K562 (cell line): ENCODE measurements around the gene CCP110. TPM values are rescaled to one million over a fixed set of nuclear protein-coding genes. Genes with fewer than 3 reads are reported as not detected.
A peak's percentile ranks its signal among the peaks of the same experiment; 100 is the strongest.

Source experiments
- ATAC-seq: fragments of 200-7000 bp; cut with Tn5 transposase; 3 replicates; pipeline ENCODE4 v1.9.1; 2020; ENCODE audit warnings: moderate library complexity
- BruUV-seq: library from RNA; stranded (reverse); fragments of 400-500 nt; replicated peaks from 2 replicates; lab custom pipeline; 2021; lab: Mats Ljungman, UMichigan
- CTCF ChIA-PET: fragments of 300-600 bp; formaldehyde crosslinking; extraction: SDS; loops from one replicate; lab custom pipeline; 2021; ENCODE audit warnings: low intra/inter-chr PET ratio; lab: Yijun Ruan, JAX
- POLR2A ChIA-PET: fragments of 300-600, 350-650 bp; sonication (Branson Sonifier 250); formaldehyde crosslinking; extraction: SDS; loops from one replicate; lab custom pipeline; 2021; ENCODE audit warnings: antibody characterized with exemption, inconsistent platforms; lab: Yijun Ruan, JAX
- DNase-seq, 4 experiments: peaks; one replicate each; pipeline versions ENCODE4 v3.0.0 to v3.0.0-alpha.2; 2011 to 2018; ENCODE audit warnings: low spot score in 3 of 4, mixed read lengths in 3 of 4; ENCODE audit errors: extremely low read depth in 1 of 4
- FAIRE-seq: peaks from 2 replicates; lab custom pipeline; 2011; peaks lifted over from hg19 to GRCh38; lab: Jason Lieb, UNC
- H2AFZ ChIP-seq: 2 replicates; pipeline ENCODE4 v1.6.0; 2011; ENCODE audit warnings: low read depth, low read length, control low read depth, inconsistent platforms
- H3K27ac ChIP-seq: fragments of 200-600 bp; 3 replicates; pipeline ENCODE4 v1.8.0; 2011; ENCODE audit warnings: low read depth, mild to moderate bottlenecking, control low read depth, inconsistent platforms, low read length, moderate library complexity, mixed read lengths; ENCODE audit errors: extremely low read depth
- H3K27me3 ChIP-seq, 2 experiments: fragments of 300-600 bp in 1 of 2; 2 replicates in 1 of 2; 3 replicates in 1 of 2; pipeline versions ENCODE4 v1.6.0 to v1.8.0; 2011; ENCODE audit warnings: inconsistent platforms in 2 of 2, low read length in 2 of 2, mild to moderate bottlenecking in 1 of 2, mixed read lengths in 1 of 2, moderate library complexity in 1 of 2; ENCODE audit not compliant: control insufficient read depth in 2 of 2, insufficient read depth in 2 of 2
- H3K36me3 ChIP-seq: fragments of 300-600 bp; 3 replicates; pipeline ENCODE4 v1.8.0; 2011; ENCODE audit warnings: mild to moderate bottlenecking, low read length, inconsistent platforms; ENCODE audit not compliant: control insufficient read depth, insufficient read depth
- H3K4me1 ChIP-seq, 2 experiments: fragments of 200-600 bp in 1 of 2; replicated peaks in 1 of 2; 2 replicates in 1 of 2; 3 replicates in 1 of 2; pipeline versions ENCODE4 v1.5.1 to v1.8.0; 2011; ENCODE audit warnings: inconsistent platforms in 2 of 2, low read length in 2 of 2, mild to moderate bottlenecking in 1 of 2, mixed read lengths in 1 of 2, moderate library complexity in 1 of 2; ENCODE audit not compliant: control insufficient read depth in 2 of 2, insufficient read depth in 2 of 2
- H3K4me2 ChIP-seq: 2 replicates; pipeline ENCODE4 v1.6.1; 2011; ENCODE audit warnings: low read length, control low read depth, inconsistent platforms, mixed read lengths; ENCODE audit not compliant: insufficient read depth
- H3K4me3 ChIP-seq: fragments of 200-600 bp; sonication (generic), shearing (Covaris generic); 2 replicates; pipeline ENCODE4 v1.5.1; 2016; ENCODE audit warnings: control low read depth, inconsistent platforms
- H3K79me2 ChIP-seq: fragments of 200-600 bp; 3 replicates; pipeline ENCODE4 v1.8.0; 2011; ENCODE audit warnings: low read length, inconsistent platforms; ENCODE audit not compliant: control insufficient read depth, insufficient read depth
- H3K9ac ChIP-seq, 2 experiments: 2 replicates each; pipeline versions ENCODE4 v1.6.0 to v1.6.1; 2011; ENCODE audit warnings: low read depth in 2 of 2, low read length in 2 of 2, control low read depth in 1 of 2, inconsistent platforms in 1 of 2, mild to moderate bottlenecking in 1 of 2, mixed read lengths in 1 of 2; ENCODE audit not compliant: insufficient read depth in 1 of 2
- H3K9me1 ChIP-seq: one replicate; pipeline ENCODE4 v1.6.0; 2011; ENCODE audit warnings: inconsistent platforms, mild to moderate bottlenecking, low read length, moderate library complexity; ENCODE audit not compliant: control insufficient read depth, insufficient read depth
- H3K9me3 ChIP-seq: replicated peaks from 2 replicates; pipeline ENCODE4 v1.5.1; 2011; ENCODE audit warnings: low read depth, low read length, inconsistent platforms; ENCODE audit not compliant: control insufficient read depth, insufficient read depth
- H4K20me1 ChIP-seq: replicated peaks from 2 replicates; pipeline ENCODE4 v1.6.1; 2011; ENCODE audit warnings: low read length, inconsistent platforms, mixed read lengths; ENCODE audit not compliant: control insufficient read depth, insufficient read depth
- CBFA2T3 ChIP-seq: fragments of 450-650 bp; IDR thresholded peaks from 2 replicates; pipeline ENCODE4 v1.6.1; 2017
- RBM14 ChIP-seq: fragments of 200-400 bp; formaldehyde crosslinking; IDR thresholded peaks from 2 replicates; pipeline ENCODE4 v1.6.1; 2018; ENCODE audit warnings: low read depth, mild to moderate bottlenecking, low read length, moderate library complexity, borderline replicate concordance; ENCODE audit not compliant: insufficient read depth
- whole genome bisulfite sequencing: fragments of 100-300 bp; shearing (Covaris generic); methylation state at CpG from one replicate; pipeline ENCODE4 v1.1.6; 2016; ENCODE audit warnings: low coverage, mixed read lengths; ENCODE audit not compliant: insufficient coverage; ENCODE audit errors: missing lambda C conversion rate; 5-methylcytosine and 5-hydroxymethylcytosine counted together
- in situ Hi-C: fragments of 300-500 bp; cut with MboI; formaldehyde crosslinking; loops from 4 replicates; pipeline ENCODE4 v1.15.0; 2018; ENCODE audit warnings: inconsistent platforms, mixed read lengths
- intact Hi-C: fragments of 100-400 bp; cut with micrococcal nuclease; formaldehyde crosslinking; loops from 2 replicates; pipeline ENCODE4 v1.14.2; 2022
- polyA plus RNA-seq, 8 experiments: library from polyadenylated mRNA; depleted of rRNA in 4 of 8; stranded (reverse) in 5 of 8; unstranded in 3 of 8; fragments of >200 nt; fragmentation: Nextera tagmentation in 2 of 8; fragmentation: Illumina TruSeq in 1 of 8; extraction: Ambion mirVana in 2 of 8; extraction: Trizol in 1 of 8; gene quantifications; 2 replicates each; pipeline versions ENCODE4 v1.2.1 to v1.2.3, GENCODE V29; 2011 to 2014; ENCODE audit warnings: inconsistent platforms in 1 of 8, missing spikeins in 1 of 8
- total RNA-seq, 7 experiments: library from RNA; depleted of rRNA in 6 of 7; stranded (reverse); fragments of >200 nt in 6 of 7; fragmentation: Illumina TruSeq in 2 of 7; extraction: Trizol in 2 of 7; gene quantifications; 2 replicates each; pipeline versions ENCODE4 v1.2.1 to v1.2.3, GENCODE V29; 2011 to 2021; ENCODE audit warnings: low replicate concordance in 1 of 7
- TF ChIP-seq, protein P1 (sequence below): sonication (generic); formaldehyde crosslinking; IDR thresholded peaks from 2 replicates; pipeline ENCODE4 v1.8.0; 2022; ENCODE audit warnings: missing genetic modification reagents, mild to moderate bottlenecking, moderate library complexity, borderline replicate concordance
- TF ChIP-seq, protein P2 (sequence below): fragments of 450-650 bp; IDR thresholded peaks from 2 replicates; pipeline ENCODE4 v1.6.1; 2016
- TF ChIP-seq, protein P3 (sequence below), 3 experiments: IDR thresholded peaks in 2 of 3; conservative IDR thresholded peaks in 1 of 3; 2 replicates each; pipeline ENCODE4 v1.5.1; 2011 to 2012; ENCODE audit warnings: low read length in 3 of 3, mild to moderate bottlenecking in 3 of 3, control low read depth in 2 of 3, improper control_type of control experiment in 1 of 3, inconsistent platforms in 1 of 3, low read depth in 1 of 3, mixed read lengths in 1 of 3, moderate library complexity in 1 of 3; ENCODE audit not compliant: insufficient read depth in 2 of 3
- TF ChIP-seq, protein P4 (sequence below): fragments of 450-650 bp; IDR thresholded peaks from 2 replicates; pipeline ENCODE4 v1.6.1; 2017; ENCODE audit warnings: antibody characterized with exemption, mild to moderate bottlenecking

The CCP110 gene
- total and polyA plus RNA-seq, 9 of the 15 experiments (the other 6 are each of a cell fraction or from before 2014, with no cell fraction given) = 3.5 to 16.1 (median 12.1) TPM

DNA sequence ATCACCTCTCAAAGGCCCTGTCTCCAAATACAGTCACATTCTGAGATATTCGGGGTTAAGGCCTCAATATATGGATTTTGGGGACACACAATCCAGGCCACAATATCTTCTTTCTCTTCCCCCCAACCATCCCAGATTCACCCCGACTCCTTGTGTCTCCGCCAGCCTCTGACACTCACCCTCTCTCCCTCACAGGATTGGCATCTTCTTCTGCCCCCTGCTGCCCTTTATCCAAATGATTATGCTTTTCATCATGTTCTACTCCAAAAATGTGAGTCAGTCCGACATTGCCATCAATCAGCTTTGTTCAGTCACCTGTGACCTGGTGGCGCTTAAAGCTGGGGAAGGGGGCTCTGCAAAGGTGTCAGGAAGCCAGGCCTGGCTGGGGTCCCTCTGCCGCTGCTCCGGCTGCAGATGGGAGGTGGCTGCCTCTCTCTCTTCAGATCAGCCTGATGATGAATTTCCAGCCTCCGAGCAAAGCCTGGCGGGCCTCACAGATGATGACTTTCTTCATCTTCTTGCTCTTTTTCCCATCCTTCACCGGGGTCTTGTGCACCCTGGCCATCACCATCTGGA, 36.9 kb upstream of the CCP110 start:
- H3K4me1 ChIP-seq = peaks cover 33 to 41% of the 10 kb centered on the region in 2 experiments
- ATAC-seq (no peak), FAIRE-seq (no peak), DNase-seq (peak in 3 of 4 experiments; percentile 14 to 27 (median 22))
- in situ Hi-C loops = no loop called here
- H3K9ac ChIP-seq = peak overlapping the region; percentile 18 to 55
- POLR2A ChIA-PET = interaction anchor here (0.5 to 0.8 kb wide), 2 partner anchors 217 to 377 kb away, joined by 3 read pairs; no protein-coding TSS in a partner anchor
- WGBS = 64% methylated on average over 10 of the region's 10 CpGs
- H3K9me1 ChIP-seq = peaks cover 2% of the 10 kb centered on the region
- no peaks in the 10 kb centered on the region for H4K20me1 ChIP-seq
- H2AFZ ChIP-seq = peak overlapping the region; percentile 53; the same call in 1 of the 2 replicates
- TF ChIP-seq, protein P1, sequence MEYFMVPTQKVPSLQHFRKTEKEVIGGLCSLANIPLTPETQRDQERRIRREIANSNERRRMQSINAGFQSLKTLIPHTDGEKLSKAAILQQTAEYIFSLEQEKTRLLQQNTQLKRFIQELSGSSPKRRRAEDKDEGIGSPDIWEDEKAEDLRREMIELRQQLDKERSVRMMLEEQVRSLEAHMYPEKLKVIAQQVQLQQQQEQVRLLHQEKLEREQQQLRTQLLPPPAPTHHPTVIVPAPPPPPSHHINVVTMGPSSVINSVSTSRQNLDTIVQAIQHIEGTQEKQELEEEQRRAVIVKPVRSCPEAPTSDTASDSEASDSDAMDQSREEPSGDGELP (CRISPR knock-in tag) = 0 out of 2 replicates have a peak, but pooled peaks have one; percentile 14
- TF ChIP-seq, protein P2, sequence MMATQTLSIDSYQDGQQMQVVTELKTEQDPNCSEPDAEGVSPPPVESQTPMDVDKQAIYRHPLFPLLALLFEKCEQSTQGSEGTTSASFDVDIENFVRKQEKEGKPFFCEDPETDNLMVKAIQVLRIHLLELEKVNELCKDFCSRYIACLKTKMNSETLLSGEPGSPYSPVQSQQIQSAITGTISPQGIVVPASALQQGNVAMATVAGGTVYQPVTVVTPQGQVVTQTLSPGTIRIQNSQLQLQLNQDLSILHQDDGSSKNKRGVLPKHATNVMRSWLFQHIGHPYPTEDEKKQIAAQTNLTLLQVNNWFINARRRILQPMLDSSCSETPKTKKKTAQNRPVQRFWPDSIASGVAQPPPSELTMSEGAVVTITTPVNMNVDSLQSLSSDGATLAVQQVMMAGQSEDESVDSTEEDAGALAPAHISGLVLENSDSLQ = peak; percentile 23; the same call in 1 of the 2 replicates
- TF ChIP-seq CBFA2T3 (0 out of 2 replicates have a peak, but pooled peaks have one; percentile 0), RBM14 (no peak)
- TF ChIP-seq, protein P3, sequence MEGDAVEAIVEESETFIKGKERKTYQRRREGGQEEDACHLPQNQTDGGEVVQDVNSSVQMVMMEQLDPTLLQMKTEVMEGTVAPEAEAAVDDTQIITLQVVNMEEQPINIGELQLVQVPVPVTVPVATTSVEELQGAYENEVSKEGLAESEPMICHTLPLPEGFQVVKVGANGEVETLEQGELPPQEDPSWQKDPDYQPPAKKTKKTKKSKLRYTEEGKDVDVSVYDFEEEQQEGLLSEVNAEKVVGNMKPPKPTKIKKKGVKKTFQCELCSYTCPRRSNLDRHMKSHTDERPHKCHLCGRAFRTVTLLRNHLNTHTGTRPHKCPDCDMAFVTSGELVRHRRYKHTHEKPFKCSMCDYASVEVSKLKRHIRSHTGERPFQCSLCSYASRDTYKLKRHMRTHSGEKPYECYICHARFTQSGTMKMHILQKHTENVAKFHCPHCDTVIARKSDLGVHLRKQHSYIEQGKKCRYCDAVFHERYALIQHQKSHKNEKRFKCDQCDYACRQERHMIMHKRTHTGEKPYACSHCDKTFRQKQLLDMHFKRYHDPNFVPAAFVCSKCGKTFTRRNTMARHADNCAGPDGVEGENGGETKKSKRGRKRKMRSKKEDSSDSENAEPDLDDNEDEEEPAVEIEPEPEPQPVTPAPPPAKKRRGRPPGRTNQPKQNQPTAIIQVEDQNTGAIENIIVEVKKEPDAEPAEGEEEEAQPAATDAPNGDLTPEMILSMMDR (IDR thresholded peaks at IDR 0.05 in 2 of 3, conservative IDR thresholded peaks at IDR 0.05 in 1 of 3; ENCODE audit: insufficient read depth in 2 of 3, low read depth in 1 of 3, low read length in 3 of 3) = peak in 1 of 3 experiments; percentile 23; a peak in 2 of 6 replicates
- TF ChIP-seq, protein P4, sequence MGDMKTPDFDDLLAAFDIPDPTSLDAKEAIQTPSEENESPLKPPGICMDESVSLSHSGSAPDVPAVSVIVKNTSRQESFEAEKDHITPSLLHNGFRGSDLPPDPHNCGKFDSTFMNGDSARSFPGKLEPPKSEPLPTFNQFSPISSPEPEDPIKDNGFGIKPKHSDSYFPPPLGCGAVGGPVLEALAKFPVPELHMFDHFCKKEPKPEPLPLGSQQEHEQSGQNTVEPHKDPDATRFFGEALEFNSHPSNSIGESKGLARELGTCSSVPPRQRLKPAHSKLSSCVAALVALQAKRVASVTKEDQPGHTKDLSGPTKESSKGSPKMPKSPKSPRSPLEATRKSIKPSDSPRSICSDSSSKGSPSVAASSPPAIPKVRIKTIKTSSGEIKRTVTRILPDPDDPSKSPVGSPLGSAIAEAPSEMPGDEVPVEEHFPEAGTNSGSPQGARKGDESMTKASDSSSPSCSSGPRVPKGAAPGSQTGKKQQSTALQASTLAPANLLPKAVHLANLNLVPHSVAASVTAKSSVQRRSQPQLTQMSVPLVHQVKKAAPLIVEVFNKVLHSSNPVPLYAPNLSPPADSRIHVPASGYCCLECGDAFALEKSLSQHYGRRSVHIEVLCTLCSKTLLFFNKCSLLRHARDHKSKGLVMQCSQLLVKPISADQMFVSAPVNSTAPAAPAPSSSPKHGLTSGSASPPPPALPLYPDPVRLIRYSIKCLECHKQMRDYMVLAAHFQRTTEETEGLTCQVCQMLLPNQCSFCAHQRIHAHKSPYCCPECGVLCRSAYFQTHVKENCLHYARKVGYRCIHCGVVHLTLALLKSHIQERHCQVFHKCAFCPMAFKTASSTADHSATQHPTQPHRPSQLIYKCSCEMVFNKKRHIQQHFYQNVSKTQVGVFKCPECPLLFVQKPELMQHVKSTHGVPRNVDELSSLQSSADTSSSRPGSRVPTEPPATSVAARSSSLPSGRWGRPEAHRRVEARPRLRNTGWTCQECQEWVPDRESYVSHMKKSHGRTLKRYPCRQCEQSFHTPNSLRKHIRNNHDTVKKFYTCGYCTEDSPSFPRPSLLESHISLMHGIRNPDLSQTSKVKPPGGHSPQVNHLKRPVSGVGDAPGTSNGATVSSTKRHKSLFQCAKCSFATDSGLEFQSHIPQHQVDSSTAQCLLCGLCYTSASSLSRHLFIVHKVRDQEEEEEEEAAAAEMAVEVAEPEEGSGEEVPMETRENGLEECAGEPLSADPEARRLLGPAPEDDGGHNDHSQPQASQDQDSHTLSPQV = peak; percentile 40; the same call in 1 of the 2 replicates
- TSS peak; percentile 71 for BruUV-seq
- peak overlapping the region; percentile 55; the same call in 2 of the 3 replicates for H3K27ac ChIP-seq
- H3K27me3 ChIP-seq = no peaks in the 10 kb centered on the region
- H3K79me2 ChIP-seq = peaks cover 7% of the 10 kb centered on the region; the same call in 1 of the 3 replicates
- intact Hi-C loops = loop anchor here (10.0 kb wide), 1 partner anchor 92 kb away; no protein-coding TSS in a partner anchor
- H3K36me3 ChIP-seq = no peaks in the 10 kb centered on the region; the same call in 2 of the 3 replicates
- no peaks in the 10 kb centered on the region for H3K9me3 ChIP-seq
- peak overlapping the region; percentile 2; the same call in 1 of the 2 replicates for H3K4me3 ChIP-seq
- CTCF ChIA-PET = no interaction called here
- peak overlapping the region; percentile 69 for H3K4me2 ChIP-seq
